ENCODE results near the gene CUEDC1.

DNA sequence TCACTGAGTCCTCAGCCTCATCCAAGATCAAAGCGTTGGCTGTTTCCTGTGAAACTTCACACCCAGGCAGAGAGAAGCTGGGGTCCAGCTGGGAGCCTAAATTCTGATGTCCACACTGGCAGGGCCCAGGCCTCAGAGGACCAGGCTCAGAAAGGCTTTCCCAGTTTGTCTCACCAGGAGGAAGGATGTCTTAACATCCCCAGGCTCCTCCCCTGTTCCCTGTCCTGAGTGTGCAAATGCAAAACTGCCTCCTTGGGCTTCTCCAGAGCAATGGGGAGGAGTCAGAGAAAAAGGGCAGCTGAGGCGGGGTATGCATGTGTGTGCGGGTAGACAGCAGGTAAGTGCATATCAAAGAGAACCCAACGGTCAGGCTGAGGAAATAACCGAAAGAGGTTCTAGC is 45.7 kb downstream of the CUEDC1 start:
- TF ChIP-seq, protein P1, sequence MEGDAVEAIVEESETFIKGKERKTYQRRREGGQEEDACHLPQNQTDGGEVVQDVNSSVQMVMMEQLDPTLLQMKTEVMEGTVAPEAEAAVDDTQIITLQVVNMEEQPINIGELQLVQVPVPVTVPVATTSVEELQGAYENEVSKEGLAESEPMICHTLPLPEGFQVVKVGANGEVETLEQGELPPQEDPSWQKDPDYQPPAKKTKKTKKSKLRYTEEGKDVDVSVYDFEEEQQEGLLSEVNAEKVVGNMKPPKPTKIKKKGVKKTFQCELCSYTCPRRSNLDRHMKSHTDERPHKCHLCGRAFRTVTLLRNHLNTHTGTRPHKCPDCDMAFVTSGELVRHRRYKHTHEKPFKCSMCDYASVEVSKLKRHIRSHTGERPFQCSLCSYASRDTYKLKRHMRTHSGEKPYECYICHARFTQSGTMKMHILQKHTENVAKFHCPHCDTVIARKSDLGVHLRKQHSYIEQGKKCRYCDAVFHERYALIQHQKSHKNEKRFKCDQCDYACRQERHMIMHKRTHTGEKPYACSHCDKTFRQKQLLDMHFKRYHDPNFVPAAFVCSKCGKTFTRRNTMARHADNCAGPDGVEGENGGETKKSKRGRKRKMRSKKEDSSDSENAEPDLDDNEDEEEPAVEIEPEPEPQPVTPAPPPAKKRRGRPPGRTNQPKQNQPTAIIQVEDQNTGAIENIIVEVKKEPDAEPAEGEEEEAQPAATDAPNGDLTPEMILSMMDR (IDR thresholded peaks at IDR 0.05; ENCODE audit: low read length) = no peak
- TF ChIP-seq EZH2 (optimal IDR thresholded peaks at IDR 0.05; ENCODE audit: low read depth, low read length) = no peak

Data from MM.1S (cell line).